Kidney capillary endothelial cell (primary cell): Measurements from ENCODE around the gene UGT1A10.
"Not testable (repeated sequence)": the region's sequence is repeated elsewhere in the genome, so short reads cannot be mapped to it uniquely, and the experiment has no call there.

ENCODE experiments used
- DNase-seq: peaks from one replicate; pipeline ENCODE4 v3.0.0-alpha.2; 2018; ENCODE audit warnings: low spot score

The UGT1A10 gene

GRCh38 chr2:233655943-233656342 lies 19.7 kb downstream of the UGT1A10 start:
- not testable (repeated sequence) for DNase-seq

GRCh38 chr2:233656443-233656842 lies 20.2 kb downstream of the UGT1A10 start:
- DNase-seq, result no peak

- no peak for DNase-seq
These were observed 22.4 kb downstream of the UGT1A10 start for GRCh38 chr2:233658610-233659009.

- DNase-seq, result no peak
These were observed 27.7 kb downstream of the UGT1A10 start for GRCh38 chr2:233663911-233664310.

GRCh38 chr2:233668605-233669260 lies 32.5 kb downstream of the UGT1A10 start:
- no peak for DNase-seq

GRCh38 chr2:233671290-233672161 lies 35.3 kb downstream of the UGT1A10 start, which contains the start of gene UGT1A9:
Gene UGT1A9, plus strand, starts transcription at chr2:233671898. Its CDS starts 37 bp downstream, at chr2:233671935.
- no peak for DNase-seq

GRCh38 chr2:233672886-233673285 lies 36.6 kb downstream of the UGT1A10 start:
- no peak for DNase-seq

GRCh38 chr2:233673896-233674295 lies 37.6 kb downstream of the UGT1A10 start:
- DNase-seq, result no peak

- DNase-seq, result no peak
These were observed 38.1 kb downstream of the UGT1A10 start for GRCh38 chr2:233674314-233674713.

- no peak for DNase-seq
These were observed 38.7 kb downstream of the UGT1A10 start for GRCh38 chr2:233674995-233675394.

GRCh38 chr2:233676046-233676445 lies 39.8 kb downstream of the UGT1A10 start:
- DNase-seq, result no peak

GRCh38 chr2:233679196-233679595 lies 42.9 kb downstream of the UGT1A10 start:
- DNase-seq, result no peak

GRCh38 chr2:233680361-233681045 lies 44.3 kb downstream of the UGT1A10 start:
- no peak for DNase-seq

GRCh38 chr2:233681521-233682099 lies 45.4 kb downstream of the UGT1A10 start, which contains the start of gene UGT1A7:
Gene UGT1A7, plus strand, starts transcription at chr2:233681901. Its CDS starts 37 bp downstream, at chr2:233681938.
- DNase-seq, result no peak

- DNase-seq, result no peak
These were observed 48.4 kb downstream of the UGT1A10 start for GRCh38 chr2:233684640-233685039.

- DNase-seq, result no peak
These were observed 50.7 kb downstream of the UGT1A10 start for GRCh38 chr2:233686928-233687327.

GRCh38 chr2:233688341-233688740 lies 52.1 kb downstream of the UGT1A10 start:
- no peak for DNase-seq

GRCh38 chr2:233689031-233689430 lies 52.8 kb downstream of the UGT1A10 start:
- no peak for DNase-seq

- DNase-seq, result no peak
These were observed 53.3 kb downstream of the UGT1A10 start for GRCh38 chr2:233689501-233689900.

- DNase-seq, result no peak
These were observed 54.2 kb downstream of the UGT1A10 start for GRCh38 chr2:233690444-233690843.

- no peak for DNase-seq
These were observed 55.5 kb downstream of the UGT1A10 start for GRCh38 chr2:233691443-233692433.
